C4-2B (cell line): Measurements from ENCODE around the gene VAMP2.

Experiments used
- CTCF ChIP-seq: fragments of 450-650 bp; conservative IDR thresholded peaks from 2 replicates; pipeline ENCODE4 v1.5.1; 2017; ENCODE audit warnings: mild to moderate bottlenecking
- ZFX ChIP-seq: fragments of 450-650 bp; IDR thresholded peaks from 2 replicates; pipeline ENCODE4 v1.6.1; 2017

GRCh38 chr17:8131844-8132441, 30.8 kb downstream of the VAMP2 start:
- no peak for TF ChIP-seq CTCF
- TF ChIP-seq ZFX: no peak
